Esophagus squamous epithelium (tissue), 5 donors: ENCODE data around the gene EIF2B2. TPM values are rescaled to one million over a fixed set of nuclear protein-coding genes. Genes with fewer than 3 reads are reported as not detected.

Experiments
- DNase-seq: peaks from one replicate; lab custom pipeline; 2025; lab: John Stamatoyannopoulos, UW
- H3K27ac ChIP-seq, 4 donors: fragments of 200-600 bp; sonication (generic); one replicate each; pipeline ENCODE4 v1.5.1; 2016 to 2019; ENCODE audit warnings: mild to moderate bottlenecking in 1 of 4
- H3K27me3 ChIP-seq, 4 donors: fragments of 200-600 bp; sonication (generic); 1 replicate in 3 of 4; 2 replicates in 1 of 4; pipeline versions ENCODE4 v1.5.1 to v1.6.0; 2017 to 2021; ENCODE audit warnings: antibody characterized with exemption in 1 of 4
- H3K36me3 ChIP-seq, 3 donors: fragments of 200-600 bp; sonication (generic); one replicate each; pipeline ENCODE4 v1.5.1; 2016 to 2019
- H3K4me1 ChIP-seq, 3 donors: fragments of 200-600 bp; sonication (generic); one replicate each; pipeline ENCODE4 v1.5.1; 2017 to 2019
- H3K4me3 ChIP-seq, 4 donors: fragments of 200-600 bp; sonication (generic); 1 replicate in 3 of 4; 2 replicates in 1 of 4; pipeline ENCODE4 v1.5.1; 2016 to 2019; ENCODE audit warnings: mild to moderate bottlenecking in 2 of 4, moderate library complexity in 1 of 4
- H3K9me3 ChIP-seq, 3 donors: fragments of 200-600 bp; sonication (generic); one replicate each; pipeline ENCODE4 v1.5.1; 2016 to 2019
- POLR2A ChIP-seq, 4 donors: fragments of 450-650 bp; IDR thresholded peaks; one replicate each; pipeline ENCODE4 v1.6.1; 2017; ENCODE audit warnings: antibody characterized with exemption in 4 of 4, mild to moderate bottlenecking in 4 of 4, moderate library complexity in 3 of 4
- WGBS, 2 donors: methylation state at CpG; one replicate each; pipeline ENCODE4 v1.1.5; 2018; 5-methylcytosine and 5-hydroxymethylcytosine counted together
- intact Hi-C: fragments of 100-400 bp; cut with DNase I; formaldehyde crosslinking; loops from one replicate; pipeline ENCODE4 v1.15.0; 2022
- total RNA-seq, 4 donors: library from RNA; depleted of rRNA; stranded (reverse); fragments of >200 nt; gene quantifications; one replicate each; pipeline ENCODE4 v1.1.0, GENCODE V29; 2016
- TF ChIP-seq, protein P1 (sequence below), 6 experiments: fragments of 450-650 bp in 4 of 6; fragments of 200-600 bp in 2 of 6; sonication (generic) in 2 of 6; IDR thresholded peaks; one replicate each; pipeline ENCODE4 v1.5.1; 2016 to 2019; ENCODE audit warnings: antibody characterized with exemption in 6 of 6, mild to moderate bottlenecking in 4 of 6, moderate library complexity in 4 of 6
- donor health status: DM: yes; HTN: yes; CAD: no.

The EIF2B2 gene
- total RNA-seq, 4 donors from 2014 or later, result 27.8 to 41.0 (median 39.0) TPM

GRCh38 chr14:75001261-75001660 is 1.5 kb upstream of the EIF2B2 start:
- H3K4me1 ChIP-seq, result peaks cover 21 to 36% (median 21%) of the 10 kb centered on the region in 3 donors
- no peak for DNase-seq
- no peaks in the 10 kb centered on the region for H3K9me3 ChIP-seq
- TF ChIP-seq, protein P1, sequence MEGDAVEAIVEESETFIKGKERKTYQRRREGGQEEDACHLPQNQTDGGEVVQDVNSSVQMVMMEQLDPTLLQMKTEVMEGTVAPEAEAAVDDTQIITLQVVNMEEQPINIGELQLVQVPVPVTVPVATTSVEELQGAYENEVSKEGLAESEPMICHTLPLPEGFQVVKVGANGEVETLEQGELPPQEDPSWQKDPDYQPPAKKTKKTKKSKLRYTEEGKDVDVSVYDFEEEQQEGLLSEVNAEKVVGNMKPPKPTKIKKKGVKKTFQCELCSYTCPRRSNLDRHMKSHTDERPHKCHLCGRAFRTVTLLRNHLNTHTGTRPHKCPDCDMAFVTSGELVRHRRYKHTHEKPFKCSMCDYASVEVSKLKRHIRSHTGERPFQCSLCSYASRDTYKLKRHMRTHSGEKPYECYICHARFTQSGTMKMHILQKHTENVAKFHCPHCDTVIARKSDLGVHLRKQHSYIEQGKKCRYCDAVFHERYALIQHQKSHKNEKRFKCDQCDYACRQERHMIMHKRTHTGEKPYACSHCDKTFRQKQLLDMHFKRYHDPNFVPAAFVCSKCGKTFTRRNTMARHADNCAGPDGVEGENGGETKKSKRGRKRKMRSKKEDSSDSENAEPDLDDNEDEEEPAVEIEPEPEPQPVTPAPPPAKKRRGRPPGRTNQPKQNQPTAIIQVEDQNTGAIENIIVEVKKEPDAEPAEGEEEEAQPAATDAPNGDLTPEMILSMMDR (IDR thresholded peaks at IDR 0.05), result no peak
- TF ChIP-seq POLR2A (IDR thresholded peaks at IDR 0.05), result no peak
- 79 to 88% methylated on average over 2 of the region's 2 CpGs for WGBS, 2 donors
- H3K27me3 ChIP-seq, result no peaks in the 10 kb centered on the region
- H3K36me3 ChIP-seq, result peaks cover 0 to 17% (median 1%) of the 10 kb centered on the region in 3 donors
- H3K4me3 ChIP-seq, result no peak overlapping the region
- intact Hi-C loops, result loop anchor here (10.0 kb wide), 1 partner anchor 84 kb away; no protein-coding TSS in a partner anchor
- no peak overlapping the region for H3K27ac ChIP-seq

GRCh38 chr14:75001899-75002298 is 822 bp upstream of the EIF2B2 start:
- Histone ChIP-seq H3K36me3 (peaks cover 0 to 23% (median 7%) of the 10 kb centered on the region in 3 donors), H3K27me3 (no peaks in the 10 kb centered on the region), H3K4me3 (peak overlapping the region; percentile 65 to 97 (median 80)), H3K4me1 (peaks cover 21 to 36% (median 21%) of the 10 kb centered on the region in 3 donors), H3K9me3 (no peaks in the 10 kb centered on the region), H3K27ac (peak overlapping the region; percentile 81 to 94 (median 90))
- no peak for TF ChIP-seq POLR2A (IDR thresholded peaks at IDR 0.05)
- TF ChIP-seq, protein P1 (IDR thresholded peaks at IDR 0.05), result no peak
- 92 to 93% methylated on average over 1 of the region's 1 CpG for WGBS, 2 donors
- intact Hi-C loops, result loop anchor here (10.0 kb wide), 1 partner anchor 83 kb away; no protein-coding TSS in a partner anchor
- no peak for DNase-seq

DNA sequence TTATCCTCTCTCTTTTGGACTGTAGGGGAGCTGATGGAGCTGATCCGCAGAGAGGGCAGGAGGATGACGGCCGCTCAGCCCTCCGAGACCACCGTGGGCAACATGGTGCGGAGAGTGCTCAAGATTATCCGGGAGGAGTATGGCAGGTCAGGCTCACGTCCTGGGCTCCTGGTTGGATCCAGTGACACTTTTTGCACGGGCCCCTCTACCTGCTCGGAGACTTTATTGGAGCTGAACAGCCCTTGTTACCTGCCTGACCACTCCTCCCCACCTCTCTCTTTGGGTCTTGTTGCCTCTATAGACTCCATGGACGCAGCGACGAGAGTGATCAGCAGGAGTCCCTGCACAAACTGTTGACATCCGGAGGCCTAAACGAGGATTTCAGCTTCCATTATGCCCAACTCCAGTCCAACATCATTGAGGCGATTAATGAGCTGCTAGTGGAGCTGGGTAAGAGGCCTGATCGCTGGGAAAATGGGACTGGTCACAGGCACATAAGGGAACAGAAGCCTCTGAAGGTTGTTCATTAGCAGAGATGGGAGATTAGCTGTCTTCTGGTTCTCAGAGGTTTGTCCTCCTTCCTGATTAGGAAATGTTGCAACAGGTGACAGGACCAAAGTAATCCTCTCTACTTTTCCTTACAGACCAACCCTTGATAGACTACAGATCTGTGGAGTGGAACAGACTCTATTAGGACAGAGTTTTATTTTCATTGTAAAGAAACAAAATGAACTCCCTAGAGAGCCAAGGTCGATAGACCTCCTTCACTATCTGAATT is 718 bp downstream of the EIF2B2 start:
- no peak for DNase-seq
- TF ChIP-seq POLR2A (IDR thresholded peaks at IDR 0.05), result no peak
- TF ChIP-seq, protein P1 (IDR thresholded peaks at IDR 0.05), result no peak
- Histone ChIP-seq H3K4me3 (peak overlapping the region; percentile 65 to 97 (median 80)), H3K4me1 (peaks cover 21 to 36% (median 21%) of the 10 kb centered on the region in 3 donors), H3K27me3 (no peaks in the 10 kb centered on the region), H3K9me3 (no peaks in the 10 kb centered on the region), H3K36me3 (peaks cover 0 to 38% (median 13%) of the 10 kb centered on the region in 3 donors), H3K27ac (peak overlapping the region; percentile 81 to 94 (median 90))
- intact Hi-C loops, result loop anchor here (10.0 kb wide), 1 partner anchor 81 kb away; no protein-coding TSS in a partner anchor
- WGBS, 2 donors, result 15 to 18% methylated on average over 5 to 9 of the region's 18 CpGs

GRCh38 chr14:75005357-75005756 is 2.6 kb downstream of the EIF2B2 start:
- TF ChIP-seq, protein P1 (IDR thresholded peaks at IDR 0.05), result no peak
- TF ChIP-seq POLR2A (IDR thresholded peaks at IDR 0.05), result no peak
- Histone ChIP-seq H3K36me3 (peaks cover 0 to 57% (median 18%) of the 10 kb centered on the region in 3 donors), H3K4me3 (no peak overlapping the region), H3K9me3 (no peaks in the 10 kb centered on the region), H3K4me1 (peaks cover 21 to 45% (median 21%) of the 10 kb centered on the region in 3 donors), H3K27ac (peak overlapping the region in 1 of 4 donors; percentile 5), H3K27me3 (no peaks in the 10 kb centered on the region)
- WGBS, 2 donors, result 66 to 68% methylated on average over 3 of the region's 3 CpGs
- DNase-seq, result no peak
- intact Hi-C loops, result loop anchor here (10.0 kb wide), 1 partner anchor 79 kb away; no protein-coding TSS in a partner anchor

GRCh38 chr14:75009176-75009575 is 6.5 kb downstream of the EIF2B2 start:
- peaks cover 11 to 44% (median 19%) of the 10 kb centered on the region in 3 donors for H3K4me1 ChIP-seq
- H3K36me3 ChIP-seq, result peaks cover 0 to 88% (median 18%) of the 10 kb centered on the region in 3 donors
- DNase-seq, result no peak
- intact Hi-C loops, result loop anchor here (10.0 kb wide), 1 partner anchor 76 kb away; no protein-coding TSS in a partner anchor
- no peaks in the 10 kb centered on the region for H3K27me3 ChIP-seq
- TF ChIP-seq, protein P1 (IDR thresholded peaks at IDR 0.05), result no peak
- no peak for TF ChIP-seq POLR2A (IDR thresholded peaks at IDR 0.05)
- H3K9me3 ChIP-seq, result no peaks in the 10 kb centered on the region
- no peak overlapping the region for H3K27ac ChIP-seq
- 63 to 71% methylated on average over 4 of the region's 4 CpGs for WGBS, 2 donors
- no peak overlapping the region for H3K4me3 ChIP-seq
